Astrocyte (in vitro differentiated cells and primary cell): ENCODE data around the gene RNF223.

Experiments used
- EZH2 ChIP-seq: IDR thresholded peaks from 2 replicates; pipeline ENCODE4 v1.6.1; 2012; ENCODE audit warnings: mild to moderate bottlenecking, low read length, inconsistent platforms; ENCODE audit not compliant: insufficient read depth
- TF ChIP-seq, protein P1 (sequence below): IDR thresholded peaks from 2 replicates; pipeline ENCODE4 v1.5.1; 2011; ENCODE audit warnings: low read depth, mild to moderate bottlenecking, inconsistent platforms, low read length, moderate library complexity; ENCODE audit not compliant: insufficient read depth

DNA sequence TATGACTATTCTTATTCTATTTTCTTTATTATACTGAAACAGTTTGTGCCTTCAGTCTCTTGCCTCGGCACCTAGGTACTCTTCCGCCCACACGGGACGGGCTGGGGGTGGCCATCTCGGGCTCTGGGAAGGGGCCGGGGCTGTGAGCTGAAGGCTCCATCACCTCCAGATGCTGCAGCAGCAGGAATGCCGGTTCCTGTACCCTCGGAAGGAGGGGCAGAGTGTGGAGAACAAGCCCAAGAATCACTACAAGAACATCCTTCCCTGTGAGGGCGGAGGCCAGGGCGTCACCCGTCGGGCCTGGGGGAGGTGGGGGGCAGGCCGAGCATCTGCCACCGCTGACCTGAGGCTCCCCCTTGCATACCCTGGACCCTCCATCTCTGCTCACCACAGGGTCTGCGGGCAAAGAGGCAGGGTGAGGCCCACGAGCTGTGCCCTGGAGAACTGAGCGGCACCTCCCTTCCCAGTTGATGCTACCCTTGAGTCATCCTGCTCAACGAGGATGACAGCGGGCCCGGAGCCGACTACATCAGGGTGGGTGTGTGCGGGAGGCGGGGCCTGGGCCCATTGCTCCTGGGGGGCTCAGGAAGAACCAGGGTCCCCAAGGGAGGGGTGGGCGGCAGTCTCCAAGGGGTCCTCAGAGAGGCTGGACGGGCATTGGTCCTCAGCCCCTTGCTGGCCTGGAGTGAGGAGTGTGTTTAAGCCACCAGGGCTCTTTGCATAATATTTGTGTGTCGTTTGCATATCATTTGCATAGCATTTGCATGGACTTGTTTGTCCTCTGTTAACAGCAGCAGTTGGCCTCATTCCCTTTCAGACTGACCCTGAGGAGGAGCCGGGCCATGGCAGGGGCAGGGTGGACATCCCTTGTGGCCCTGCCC is 7.5 kb downstream of the RNF223 start:
- TF ChIP-seq, protein P1, sequence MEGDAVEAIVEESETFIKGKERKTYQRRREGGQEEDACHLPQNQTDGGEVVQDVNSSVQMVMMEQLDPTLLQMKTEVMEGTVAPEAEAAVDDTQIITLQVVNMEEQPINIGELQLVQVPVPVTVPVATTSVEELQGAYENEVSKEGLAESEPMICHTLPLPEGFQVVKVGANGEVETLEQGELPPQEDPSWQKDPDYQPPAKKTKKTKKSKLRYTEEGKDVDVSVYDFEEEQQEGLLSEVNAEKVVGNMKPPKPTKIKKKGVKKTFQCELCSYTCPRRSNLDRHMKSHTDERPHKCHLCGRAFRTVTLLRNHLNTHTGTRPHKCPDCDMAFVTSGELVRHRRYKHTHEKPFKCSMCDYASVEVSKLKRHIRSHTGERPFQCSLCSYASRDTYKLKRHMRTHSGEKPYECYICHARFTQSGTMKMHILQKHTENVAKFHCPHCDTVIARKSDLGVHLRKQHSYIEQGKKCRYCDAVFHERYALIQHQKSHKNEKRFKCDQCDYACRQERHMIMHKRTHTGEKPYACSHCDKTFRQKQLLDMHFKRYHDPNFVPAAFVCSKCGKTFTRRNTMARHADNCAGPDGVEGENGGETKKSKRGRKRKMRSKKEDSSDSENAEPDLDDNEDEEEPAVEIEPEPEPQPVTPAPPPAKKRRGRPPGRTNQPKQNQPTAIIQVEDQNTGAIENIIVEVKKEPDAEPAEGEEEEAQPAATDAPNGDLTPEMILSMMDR = no peak
- no peak for TF ChIP-seq EZH2
